H9 (cell line): ENCODE results near the gene LRRC15. TPM values are rescaled to one million over a fixed set of nuclear protein-coding genes. Genes with fewer than 3 reads are reported as not detected.

ENCODE experiments used
- DNase-seq: peaks from one replicate; pipeline ENCODE4 v3.0.0-alpha.2; 2017
- H2AFZ ChIP-seq: one replicate; pipeline ENCODE4 v1.6.1; 2013; ENCODE audit warnings: mild to moderate bottlenecking, low read length, control low read depth, moderate library complexity
- H2AK5ac ChIP-seq: 2 replicates; pipeline ENCODE4 v1.6.1; 2013; ENCODE audit warnings: low read length, control low read depth, mixed read lengths; ENCODE audit not compliant: insufficient read length
- H2BK120ac ChIP-seq: one replicate; pipeline ENCODE4 v1.6.1; 2013; ENCODE audit warnings: low read depth, mild to moderate bottlenecking, low read length, control low read depth, inconsistent platforms; ENCODE audit not compliant: poor library complexity, severe bottlenecking
- H2BK12ac ChIP-seq: 2 replicates; pipeline ENCODE4 v1.6.1; 2013; ENCODE audit warnings: low read length, control low read depth, mixed read lengths, low read depth; ENCODE audit not compliant: insufficient read length
- H2BK15ac ChIP-seq: 2 replicates; pipeline ENCODE4 v1.6.1; 2013; ENCODE audit warnings: low read depth, low read length, control low read depth
- H2BK20ac ChIP-seq: one replicate; pipeline ENCODE4 v1.6.1; 2013; ENCODE audit warnings: low read depth, mild to moderate bottlenecking, low read length, control low read depth, inconsistent platforms; ENCODE audit not compliant: poor library complexity, severe bottlenecking
- H2BK5ac ChIP-seq: 2 replicates; pipeline ENCODE4 v1.6.1; 2013; ENCODE audit warnings: low read length, control low read depth, mixed read lengths; ENCODE audit not compliant: insufficient read length
- H3K14ac ChIP-seq: 2 replicates; pipeline ENCODE4 v1.6.1; 2013; ENCODE audit warnings: low read length, control low read depth; ENCODE audit not compliant: insufficient read depth
- H3K18ac ChIP-seq: 2 replicates; pipeline ENCODE4 v1.6.1; 2013; ENCODE audit warnings: low read depth, mild to moderate bottlenecking, mixed read lengths, low read length, control low read depth; ENCODE audit not compliant: insufficient read length
- H3K23ac ChIP-seq: 2 replicates; pipeline ENCODE4 v1.6.1; 2013; ENCODE audit warnings: low read length, control low read depth, mixed read lengths, low read depth; ENCODE audit not compliant: insufficient read length
- H3K23me2 ChIP-seq: 2 replicates; pipeline ENCODE4 v1.6.1; 2013; ENCODE audit warnings: low read depth, mild to moderate bottlenecking, mixed read lengths, low read length, control low read depth; ENCODE audit not compliant: insufficient read length, poor library complexity, severe bottlenecking
- H3K27ac ChIP-seq: 2 replicates; pipeline ENCODE4 v1.5.1; 2013; ENCODE audit warnings: low read length, control low read depth, mixed read lengths, low read depth; ENCODE audit not compliant: insufficient read length
- H3K27me3 ChIP-seq: 2 replicates; pipeline ENCODE4 v1.6.1; 2013; ENCODE audit warnings: low read length, control low read depth, inconsistent platforms; ENCODE audit not compliant: insufficient read depth
- H3K4ac ChIP-seq: 2 replicates; pipeline ENCODE4 v1.6.1; 2013; ENCODE audit warnings: low read depth, mild to moderate bottlenecking, control low read depth, inconsistent platforms, low read length, moderate library complexity
- H3K4me1 ChIP-seq: 2 replicates; pipeline ENCODE4 v1.6.1; 2013; ENCODE audit warnings: low read length, control low read depth, inconsistent platforms; ENCODE audit not compliant: insufficient read depth
- H3K4me2 ChIP-seq: 2 replicates; pipeline ENCODE4 v1.6.1; 2013; ENCODE audit warnings: low read length, control low read depth, mixed read lengths; ENCODE audit not compliant: insufficient read length, insufficient read depth
- H3K56ac ChIP-seq: 2 replicates; pipeline ENCODE4 v1.6.1; 2013; ENCODE audit warnings: low read depth, mild to moderate bottlenecking, mixed read lengths, low read length, control low read depth; ENCODE audit not compliant: insufficient read length
- H3K79me1 ChIP-seq: 2 replicates; pipeline ENCODE4 v1.6.1; 2013; ENCODE audit warnings: low read depth, mild to moderate bottlenecking, moderate library complexity, low read length, control low read depth, inconsistent platforms; ENCODE audit not compliant: insufficient read depth, poor library complexity, severe bottlenecking
- H3K79me2 ChIP-seq: 2 replicates; pipeline ENCODE4 v1.6.1; 2013; ENCODE audit warnings: low read length, control low read depth, inconsistent platforms; ENCODE audit not compliant: insufficient read depth
- H3K9ac ChIP-seq: 2 replicates; pipeline ENCODE4 v1.6.1; 2013; ENCODE audit warnings: low read length, control low read depth, mixed read lengths; ENCODE audit not compliant: insufficient read length; ENCODE audit errors: extremely low read depth
- H3K9me3 ChIP-seq: one replicate; pipeline ENCODE4 v1.6.1; 2013; ENCODE audit warnings: low read depth, low read length, inconsistent platforms; ENCODE audit not compliant: control insufficient read depth
- H3T11ph ChIP-seq: one replicate; pipeline ENCODE4 v1.6.1; 2013; ENCODE audit warnings: mild to moderate bottlenecking, low read length, control low read depth, inconsistent platforms
- H4K20me1 ChIP-seq: one replicate; pipeline ENCODE4 v1.6.1; 2013; ENCODE audit not compliant: control insufficient read depth, insufficient read length, insufficient read depth
- H4K5ac ChIP-seq: 2 replicates; pipeline ENCODE4 v1.6.1; 2013; ENCODE audit warnings: low read depth, mild to moderate bottlenecking, mixed read lengths, low read length, control low read depth; ENCODE audit not compliant: insufficient read length
- H4K8ac ChIP-seq: replicated peaks from 2 replicates; pipeline ENCODE4 v1.6.1; 2013; ENCODE audit warnings: low read length, control low read depth, mixed read lengths, low read depth; ENCODE audit not compliant: insufficient read length
- H4K91ac ChIP-seq: 2 replicates; pipeline ENCODE4 v1.6.1; 2013; ENCODE audit warnings: low read depth, mild to moderate bottlenecking, moderate library complexity, mixed read lengths, low read length, control low read depth; ENCODE audit not compliant: insufficient read length
- H3K27ac Mint-ChIP-seq, 3 experiments: 2 replicates in 2 of 3; 3 replicates in 1 of 3; pipeline ENCODE4 v1.8.0; 2020 to 2021; ENCODE audit warnings: mixed read lengths in 3 of 3, mild to moderate bottlenecking in 1 of 3, moderate library complexity in 1 of 3
- H3K27me3 Mint-ChIP-seq: 2 replicates; pipeline ENCODE4 v1.8.0; 2021; ENCODE audit warnings: low read depth, mild to moderate bottlenecking, moderate library complexity, mixed read lengths
- H3K36me3 Mint-ChIP-seq, 3 experiments: 2 replicates in 2 of 3; 3 replicates in 1 of 3; pipeline ENCODE4 v1.8.0; 2020 to 2021; ENCODE audit warnings: low read depth in 3 of 3, mixed read lengths in 3 of 3; ENCODE audit not compliant: insufficient read depth in 1 of 3
- H3K4me1 Mint-ChIP-seq, 2 experiments: 2 replicates each; pipeline ENCODE4 v1.8.0; 2020; ENCODE audit warnings: mixed read lengths in 2 of 2
- H3K4me3 Mint-ChIP-seq, 2 experiments: 2 replicates in 1 of 2; 3 replicates in 1 of 2; pipeline ENCODE4 v1.8.0; 2020 to 2021; ENCODE audit warnings: mild to moderate bottlenecking in 2 of 2, mixed read lengths in 2 of 2, moderate library complexity in 1 of 2
- H3K9me3 Mint-ChIP-seq, 2 experiments: 2 replicates in 1 of 2; 3 replicates in 1 of 2; pipeline ENCODE4 v1.8.0; 2020; ENCODE audit warnings: mild to moderate bottlenecking in 2 of 2, mixed read lengths in 2 of 2, moderate library complexity in 1 of 2
- CTCF ChIP-seq: fragments of 200-600 bp; sonication (generic); conservative IDR thresholded peaks from 3 replicates; pipeline ENCODE4 v1.8.0; 2021; ENCODE audit warnings: antibody characterized with exemption, mild to moderate bottlenecking
- WGBS: extraction: QIAGEN DNeasy Blood & Tissue Kit; methylation state at CpG from one replicate; pipeline ENCODE4 v1.1.7; 2013; ENCODE audit warnings: missing lambda C conversion rate, low lambda C conversion rate, mixed read lengths; ENCODE audit not compliant: insufficient read length; ENCODE audit errors: extremely low coverage; 5-methylcytosine and 5-hydroxymethylcytosine counted together
- total RNA-seq: library from RNA; stranded (reverse); gene quantifications from 2 replicates; pipeline ENCODE4 v1.2.1, GENCODE V29; 2021

Gene LRRC15
- total RNA-seq, 1 experiment from 2014 or later: 0.07 TPM

- Histone ChIP-seq H3K79me2 (no peaks in the 10 kb centered on the region), H3K4ac (no peak overlapping the region), H3K9ac (no peak overlapping the region), H2BK5ac (no peak overlapping the region), H3K18ac (no peak overlapping the region), H3K4me1 (no peaks in the 10 kb centered on the region), H3K79me1 (no peaks in the 10 kb centered on the region), H3K23me2 (no peaks in the 10 kb centered on the region), H2AK5ac (no peak overlapping the region), H3K14ac (no peak overlapping the region), H3K27me3 (no peaks in the 10 kb centered on the region; the same call in 1 of the 2 replicates), H2BK15ac (no peak overlapping the region), H2BK120ac (no peak overlapping the region), H2BK12ac (no peak overlapping the region), H3K27ac (no peak overlapping the region), H4K5ac (no peak overlapping the region), H3T11ph (no peak overlapping the region), H3K9me3 (no peaks in the 10 kb centered on the region), H4K91ac (no peak overlapping the region), H2AFZ (no peak overlapping the region), H3K23ac (no peak overlapping the region), H3K56ac (no peak overlapping the region), H4K8ac (no peak overlapping the region), H4K20me1 (no peaks in the 10 kb centered on the region), H2BK20ac (no peak overlapping the region), H3K4me2 (no peak overlapping the region)
- H3K4me3 Mint-ChIP-seq: no peak overlapping the region; a peak in 1 of 5 replicates
- WGBS: no CpG with 5 or more reads among the region's 6 CpGs
- H3K36me3 Mint-ChIP-seq: no peaks in the 10 kb centered on the region; a peak in 1 of 7 replicates
- no peak overlapping the region for H3K27ac Mint-ChIP-seq
- H3K27me3 Mint-ChIP-seq: peaks cover 21% of the 10 kb centered on the region
- no peak for TF ChIP-seq CTCF
- H3K4me1 Mint-ChIP-seq: peaks cover 24 to 37% of the 10 kb centered on the region in 2 experiments
- no peak for DNase-seq
- no peaks in the 10 kb centered on the region; a peak in 1 of 5 replicates for H3K9me3 Mint-ChIP-seq
Measured at GRCh38 chr3:194368918-194369317, 625 bp downstream of the LRRC15 start.
